K562 (cell line): ENCODE measurements around the gene FKRP. TPM values are rescaled to one million over a fixed set of nuclear protein-coding genes. Genes with fewer than 3 reads are reported as not detected.

Source experiments
- ARNT ChIP-seq, 2 experiments: fragments of 450-650 bp; IDR thresholded peaks; 2 replicates each; pipeline ENCODE4 v1.6.1; 2016; ENCODE audit warnings: mild to moderate bottlenecking in 1 of 2
- ATF3 ChIP-seq, 2 experiments: fragments of 450-650 bp in 1 of 2; sonication (generic) in 1 of 2; formaldehyde crosslinking in 1 of 2; IDR thresholded peaks in 1 of 2; conservative IDR thresholded peaks in 1 of 2; 2 replicates each; pipeline versions ENCODE4 v1.6.1 to v1.8.1; 2016 to 2023; ENCODE audit warnings: mild to moderate bottlenecking in 2 of 2, moderate library complexity in 2 of 2, inconsistent platforms in 1 of 2, missing genetic modification reagents in 1 of 2
- BCOR ChIP-seq: fragments of 450-650 bp; IDR thresholded peaks from 2 replicates; pipeline ENCODE4 v1.6.1; 2016
- CEBPB ChIP-seq: fragments of 450-650 bp; IDR thresholded peaks from 2 replicates; pipeline ENCODE4 v1.6.1; 2016; ENCODE audit warnings: missing genetic modification characterization, missing compliant biosample characterization
- CSDE1 ChIP-seq, 2 experiments: fragments of 450-650 bp; IDR thresholded peaks; 2 replicates each; pipeline ENCODE4 v1.6.1; 2016; ENCODE audit warnings: mild to moderate bottlenecking in 1 of 2
- FOXM1 ChIP-seq, 2 experiments: fragments of 450-650 bp in 1 of 2; sonication (generic) in 1 of 2; formaldehyde crosslinking in 1 of 2; IDR thresholded peaks; 2 replicates each; pipeline versions ENCODE4 v1.6.1 to v1.9.0; 2017 to 2022; ENCODE audit warnings: low read depth in 2 of 2, mild to moderate bottlenecking in 2 of 2, missing genetic modification reagents in 1 of 2, moderate library complexity in 1 of 2
- HDAC2 ChIP-seq: fragments of 450-650 bp; IDR thresholded peaks from 2 replicates; pipeline ENCODE4 v1.6.1; 2016; ENCODE audit warnings: mild to moderate bottlenecking
- MEF2D ChIP-seq: conservative IDR thresholded peaks from 2 replicates; pipeline ENCODE4 v1.6.1; 2016; ENCODE audit warnings: low read depth, missing genetic modification characterization, missing compliant biosample characterization
- MTA2 ChIP-seq: fragments of 450-650 bp; IDR thresholded peaks from 2 replicates; pipeline ENCODE4 v1.6.1; 2016; ENCODE audit warnings: low read depth
- MYC ChIP-seq, 2 experiments: fragments of 250-450 bp in 1 of 2; sonication (Bioruptor Pico) in 1 of 2; IDR thresholded peaks; 2 replicates each; pipeline versions ENCODE4 v1.5.1 to v1.6.1; 2012 to 2021; ENCODE audit warnings: low read depth in 2 of 2, borderline replicate concordance in 1 of 2, improper control_type of control experiment in 1 of 2, low read length in 1 of 2, mild to moderate bottlenecking in 1 of 2, moderate library complexity in 1 of 2
- NR0B1 ChIP-seq: fragments of 450-650 bp; IDR thresholded peaks from one replicate; pipeline ENCODE4 v1.6.1; 2018; ENCODE audit warnings: mild to moderate bottlenecking, moderate library complexity; ENCODE audit not compliant: partially characterized antibody
- PRPF4 ChIP-seq: fragments of 200-400 bp; formaldehyde crosslinking; IDR thresholded peaks from one replicate; pipeline ENCODE4 v1.6.1; 2017; ENCODE audit warnings: low read length, low read depth, mild to moderate bottlenecking; ENCODE audit not compliant: insufficient read depth, poor library complexity, severe bottlenecking
- RAD51 ChIP-seq: fragments of 450-650 bp; IDR thresholded peaks from 2 replicates; pipeline ENCODE4 v1.7.1; 2016; ENCODE audit warnings: low read depth, mild to moderate bottlenecking, borderline replicate concordance
- RBBP5 ChIP-seq: fragments of 200-600 bp; sonication (generic); IDR thresholded peaks from 2 replicates; pipeline ENCODE4 v1.6.1; 2012; ENCODE audit warnings: borderline replicate concordance, mild to moderate bottlenecking, low read length, control low read depth, inconsistent platforms; ENCODE audit not compliant: insufficient read depth, poor library complexity, severe bottlenecking
- RNF219 ChIP-seq: fragments of 250-450 bp; sonication (Bioruptor Pico); IDR thresholded peaks from 2 replicates; pipeline ENCODE4 v1.5.0; 2022; ENCODE audit warnings: mild to moderate bottlenecking
- SMARCA5 ChIP-seq: fragments of 450-650 bp; IDR thresholded peaks from 2 replicates; pipeline ENCODE4 v1.6.1; 2016
- STAT5A ChIP-seq: IDR thresholded peaks from 2 replicates; pipeline ENCODE4 v1.6.1; 2012; ENCODE audit warnings: low read length, inconsistent platforms, borderline replicate concordance
- THAP7 ChIP-seq: fragments of 250-450 bp; sonication (Bioruptor Pico); IDR thresholded peaks from 2 replicates; pipeline ENCODE4 v1.5.0; 2021
- ZNF224 ChIP-seq: sonication (generic); formaldehyde crosslinking; IDR thresholded peaks from 2 replicates; pipeline ENCODE4 v1.8.0; 2022; ENCODE audit warnings: mild to moderate bottlenecking, missing genetic modification reagents
- ZNF347 ChIP-seq: fragments of 450-650 bp; formaldehyde crosslinking; IDR thresholded peaks from 2 replicates; pipeline ENCODE4 v1.4.0; 2020; ENCODE audit warnings: low read depth, mild to moderate bottlenecking, moderate library complexity
- ZNF699 ChIP-seq: fragments of 250-450 bp; sonication (Bioruptor Pico); IDR thresholded peaks from 2 replicates; pipeline ENCODE4 v1.8.0; 2021; ENCODE audit warnings: mild to moderate bottlenecking, moderate library complexity; ENCODE audit not compliant: insufficient replicate concordance
- polyA plus RNA-seq, 8 experiments: library from polyadenylated mRNA; depleted of rRNA in 4 of 8; stranded (reverse) in 5 of 8; unstranded in 3 of 8; fragments of >200 nt; fragmentation: Nextera tagmentation in 2 of 8; fragmentation: Illumina TruSeq in 1 of 8; extraction: Ambion mirVana in 2 of 8; extraction: Trizol in 1 of 8; gene quantifications; 2 replicates each; pipeline versions ENCODE4 v1.2.1 to v1.2.3, GENCODE V29; 2011 to 2014; ENCODE audit warnings: inconsistent platforms in 1 of 8, missing spikeins in 1 of 8
- total RNA-seq, 7 experiments: library from RNA; depleted of rRNA in 6 of 7; stranded (reverse); fragments of >200 nt in 6 of 7; fragmentation: Illumina TruSeq in 2 of 7; extraction: Trizol in 2 of 7; gene quantifications; 2 replicates each; pipeline versions ENCODE4 v1.2.1 to v1.2.3, GENCODE V29; 2011 to 2021; ENCODE audit warnings: low replicate concordance in 1 of 7

FKRP gene
- total and polyA plus RNA-seq, 9 of the 15 experiments (the other 6 are each of a cell fraction or from before 2014, with no cell fraction given) = 0.68 to 16.1 (median 6.5) TPM

- TF ChIP-seq STAT5A (no peak), MEF2D (tag) (no peak), HDAC2 (0 out of 2 replicates have a peak, but pooled peaks have one; percentile 44), ZNF699 (CRISPR knock-in tag) (no peak), MYC (IDR thresholded peaks at IDR 0.05; ENCODE audit: low read depth, low read length) (peak; percentile 99), MYC (CRISPR knock-in tag; IDR thresholded peaks at IDR 0.05; ENCODE audit: borderline replicate concordance, low read depth) (peak; percentile 53; the same call in 1 of the 2 replicates), CSDE1 (IDR thresholded peaks at IDR 0.05) (no peak), RNF219 (CRISPR knock-in tag) (no peak), FOXM1 (IDR thresholded peaks at IDR 0.05; ENCODE audit: low read depth) (no peak), FOXM1 (CRISPR knock-in tag; IDR thresholded peaks at IDR 0.05; ENCODE audit: low read depth) (no peak; the same call in 1 of the 2 replicates), MTA2 (no peak), ATF3 (IDR thresholded peaks at IDR 0.05) (peak; percentile 99), ATF3 (CRISPR knock-in tag; conservative IDR thresholded peaks at IDR 0.05) (no peak), PRPF4 (peak; percentile 71), ARNT (IDR thresholded peaks at IDR 0.05) (no peak; a peak in 1 of 4 replicates), NR0B1 (no peak), CEBPB (tag) (peak; percentile 88), THAP7 (no peak), RAD51 (no peak), RBBP5 (peak; percentile 11), SMARCA5 (peak; percentile 78; the same call in 1 of the 2 replicates), BCOR (peak; percentile 69; the same call in 1 of the 2 replicates), ZNF347 (CRISPR knock-in tag) (no peak), ZNF224 (no peak)
These were observed 38.6 kb downstream of the FKRP start (continued) for GRCh38 chr19:46784262-46785053.
